Activated T-cell treated with anti-CD3 and anti-CD28 coated beads, Interleukin-2, amount 50 U/mL, for 72 hours (primary cell): Measurements from ENCODE around the gene CUL9. TPM values are rescaled to one million over a fixed set of nuclear protein-coding genes. Genes with fewer than 3 reads are reported as not detected.

ENCODE experiments used
- ATAC-seq, 2 donors: fragments of 150-1000 bp; cut with Tn5 transposase; replicated peaks in 1 of 2; 2 replicates each; pipeline ENCODE4 v1.10.0; 2021; ENCODE audit warnings: moderate library complexity in 2 of 2, mild to moderate bottlenecking in 1 of 2
- DNase-seq, 2 donors: peaks; one replicate each; pipeline ENCODE4 v3.0.0; 2021 to 2022; ENCODE audit warnings: mixed read lengths in 1 of 2
- H3K27ac Mint-ChIP-seq: one replicate; pipeline ENCODE4 v1.8.0; 2022; ENCODE audit warnings: mild to moderate bottlenecking, moderate library complexity, mixed read lengths
- H3K27me3 Mint-ChIP-seq: one replicate; pipeline ENCODE4 v1.8.0; 2022; ENCODE audit warnings: low read depth, mixed read lengths
- H3K36me3 Mint-ChIP-seq, 2 donors: one replicate each; pipeline ENCODE4 v1.8.0; 2022; ENCODE audit warnings: mixed read lengths in 2 of 2, mild to moderate bottlenecking in 1 of 2; ENCODE audit not compliant: insufficient read depth in 2 of 2
- H3K4me1 Mint-ChIP-seq: one replicate; pipeline ENCODE4 v1.8.0; 2022; ENCODE audit warnings: low read depth, mixed read lengths
- H3K4me3 Mint-ChIP-seq, 2 donors: one replicate each; pipeline ENCODE4 v1.8.0; 2022; ENCODE audit warnings: mild to moderate bottlenecking in 2 of 2, mixed read lengths in 2 of 2, moderate library complexity in 2 of 2
- H3K9me3 Mint-ChIP-seq, 2 donors: one replicate each; pipeline ENCODE4 v1.8.0; 2022; ENCODE audit warnings: mixed read lengths in 2 of 2
- total RNA-seq, 2 donors: library from RNA; stranded (reverse); gene quantifications; one replicate each; pipeline ENCODE4 v1.2.3, GENCODE V29; 2022

CUL9 gene
- total RNA-seq, 2 donors from 2014 or later = 60.7 to 62.0 TPM

DNA sequence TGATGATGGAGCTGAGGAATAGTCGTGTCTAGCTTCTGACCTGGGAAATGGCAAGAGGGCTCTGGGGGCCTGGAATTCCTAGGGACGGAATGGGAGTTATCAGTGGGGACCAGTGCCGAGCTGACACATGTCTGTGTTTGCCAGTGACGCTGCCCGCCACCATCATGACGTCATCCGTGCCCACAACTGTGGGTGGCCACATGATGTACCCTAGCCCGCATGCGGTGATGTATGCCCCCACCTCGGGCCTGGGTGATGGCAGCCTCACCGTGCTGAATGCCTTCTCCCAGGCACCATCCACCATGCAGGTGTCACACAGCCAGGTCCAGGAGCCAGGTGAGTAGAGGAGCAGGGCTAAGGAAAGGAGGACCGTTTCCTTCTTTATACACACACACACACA, 3.8 kb upstream of the CUL9 start:
- Mint-ChIP-seq H3K36me3 (peaks cover 6 to 26% of the 10 kb centered on the region in 2 donors), H3K27me3 (no peaks in the 10 kb centered on the region), H3K9me3 (no peaks in the 10 kb centered on the region), H3K4me1 (peaks cover 48% of the 10 kb centered on the region), H3K27ac (no peak overlapping the region), H3K4me3 (no peak overlapping the region)
- no peak for DNase-seq
- no peak for ATAC-seq

DNA sequence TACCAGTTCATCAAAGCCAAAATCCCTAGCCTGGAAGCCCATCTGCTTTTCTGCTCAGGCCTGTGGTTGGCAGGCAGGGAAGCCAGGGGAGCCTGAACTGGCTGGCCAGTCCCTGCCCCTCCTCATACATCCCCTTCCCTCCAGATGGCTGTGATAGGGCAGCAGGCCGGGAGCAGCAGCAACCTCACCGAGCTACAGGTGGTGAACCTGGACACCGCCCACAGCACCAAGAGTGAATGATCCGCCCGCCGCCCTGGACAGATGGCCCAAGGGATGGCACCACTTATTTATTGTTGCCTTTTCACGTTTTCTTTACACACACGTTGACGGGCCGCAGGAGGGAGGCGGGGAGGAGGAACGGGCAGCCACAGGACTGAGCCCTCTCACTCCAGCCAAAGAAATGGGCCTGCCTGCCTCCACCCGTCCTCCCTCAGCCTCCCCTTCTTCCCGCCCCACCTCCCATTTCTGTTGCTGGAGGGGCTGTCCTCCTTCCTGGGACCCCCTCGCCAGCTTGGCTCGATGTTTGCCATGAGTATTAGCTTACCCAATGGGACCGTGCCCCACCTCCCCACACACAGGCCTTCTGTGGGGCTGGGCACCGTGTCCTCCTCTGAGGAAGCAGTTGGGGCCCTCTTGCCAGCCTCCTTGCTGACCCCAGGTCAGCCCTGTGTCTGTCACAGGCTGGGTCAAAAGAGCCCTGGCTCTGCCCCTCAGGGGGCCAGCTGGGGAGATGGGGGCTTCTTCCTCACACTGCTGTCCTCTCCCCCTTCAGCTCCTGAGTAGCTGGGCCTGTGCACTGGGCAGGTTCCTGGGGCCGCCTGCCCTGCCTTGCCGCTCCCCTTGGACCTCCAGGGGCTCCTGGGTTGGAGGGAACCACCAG, 2.8 kb upstream of the CUL9 start:
- Mint-ChIP-seq H3K9me3 (no peaks in the 10 kb centered on the region), H3K4me3 (no peak overlapping the region)

DNA sequence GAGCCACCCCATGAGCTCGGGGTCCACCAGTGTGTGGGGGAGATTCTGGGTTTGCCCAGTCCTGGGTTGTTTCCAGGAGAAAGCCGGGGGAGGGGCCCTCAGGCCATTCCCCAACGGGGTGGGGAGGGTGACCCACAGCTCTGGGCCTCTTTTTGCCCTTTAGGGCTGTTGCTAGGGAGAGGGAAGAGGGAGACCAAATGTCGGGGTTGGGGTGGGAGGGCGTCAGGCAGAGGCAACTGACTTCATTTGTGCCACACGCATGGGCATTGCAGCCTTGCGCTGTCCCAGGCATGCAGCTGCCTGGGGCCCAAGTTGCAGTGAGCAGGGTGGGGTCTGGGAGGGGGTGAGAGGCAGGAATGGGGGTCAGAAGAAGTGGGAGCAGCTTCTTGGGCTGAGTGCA, 1.9 kb upstream of the CUL9 start:
- DNase-seq (no peak), ATAC-seq (no peak)
- no peak overlapping the region for H3K27ac Mint-ChIP-seq
- H3K9me3 Mint-ChIP-seq = no peaks in the 10 kb centered on the region
- no peak overlapping the region for H3K4me3 Mint-ChIP-seq
- peaks cover 51% of the 10 kb centered on the region for H3K4me1 Mint-ChIP-seq
- no peaks in the 10 kb centered on the region for H3K27me3 Mint-ChIP-seq
- peaks cover 6 to 28% of the 10 kb centered on the region in 2 donors for H3K36me3 Mint-ChIP-seq

More for the DNA sequence above, 2.8 kb upstream of the CUL9 start:
- peaks cover 49% of the 10 kb centered on the region for H3K4me1 Mint-ChIP-seq
- DNase-seq (no peak), ATAC-seq (no peak)
- no peak overlapping the region for H3K27ac Mint-ChIP-seq
- no peaks in the 10 kb centered on the region for H3K27me3 Mint-ChIP-seq
- peaks cover 6 to 28% of the 10 kb centered on the region in 2 donors for H3K36me3 Mint-ChIP-seq

DNA sequence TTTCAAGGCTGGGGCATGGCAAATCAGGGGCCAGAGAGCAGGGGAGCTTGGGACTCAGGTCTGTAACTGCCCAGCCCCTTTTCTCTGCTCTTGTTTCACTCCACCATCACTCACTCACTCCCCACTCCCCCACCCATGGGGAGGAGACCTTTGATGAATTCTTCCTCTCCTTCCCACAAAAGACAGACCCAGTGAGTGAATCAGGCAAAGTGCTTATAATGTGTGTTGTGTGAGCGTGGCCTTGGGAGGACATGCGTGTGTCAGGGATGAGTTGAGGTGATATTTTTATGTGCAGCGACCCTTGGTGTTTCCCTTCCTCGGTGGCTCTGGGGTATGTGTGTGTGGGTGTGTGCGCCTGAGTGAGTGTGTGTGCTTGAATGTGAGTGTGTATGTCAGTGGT, 1.0 kb upstream of the CUL9 start:
- DNase-seq (no peak), ATAC-seq (no peak)
- H3K4me3 Mint-ChIP-seq = peak overlapping the region; percentile 96 to 98
- H3K27ac Mint-ChIP-seq = peak overlapping the region; percentile 6
- no peaks in the 10 kb centered on the region for H3K27me3 Mint-ChIP-seq
- H3K9me3 Mint-ChIP-seq = no peaks in the 10 kb centered on the region
- peaks cover 6 to 25% of the 10 kb centered on the region in 2 donors for H3K36me3 Mint-ChIP-seq
- peaks cover 48% of the 10 kb centered on the region for H3K4me1 Mint-ChIP-seq

DNA sequence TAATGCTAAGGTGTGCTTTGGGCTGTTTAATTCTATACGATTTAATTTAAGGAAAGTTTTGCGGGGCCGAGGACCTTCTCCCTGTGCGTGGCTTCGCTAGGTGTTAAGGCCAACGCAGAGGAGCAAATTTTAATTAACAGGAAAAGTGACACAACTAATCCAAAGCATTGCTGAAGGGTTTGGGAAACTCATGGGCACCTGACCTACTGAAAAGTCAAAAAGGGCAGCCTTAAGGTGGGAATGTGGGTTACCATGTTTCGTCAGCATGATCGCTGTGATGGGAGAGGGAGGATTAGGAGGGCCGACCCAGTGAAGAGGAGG, 415 bp upstream of the CUL9 start:
- H3K9me3 Mint-ChIP-seq = no peaks in the 10 kb centered on the region
- H3K4me1 Mint-ChIP-seq = peaks cover 48% of the 10 kb centered on the region
- DNase-seq (no peak), ATAC-seq (no peak)
- H3K27ac Mint-ChIP-seq = peak overlapping the region; percentile 6
- H3K36me3 Mint-ChIP-seq = peaks cover 4 to 25% of the 10 kb centered on the region in 2 donors
- H3K4me3 Mint-ChIP-seq = peak overlapping the region; percentile 96 to 98
- no peaks in the 10 kb centered on the region for H3K27me3 Mint-ChIP-seq

DNA sequence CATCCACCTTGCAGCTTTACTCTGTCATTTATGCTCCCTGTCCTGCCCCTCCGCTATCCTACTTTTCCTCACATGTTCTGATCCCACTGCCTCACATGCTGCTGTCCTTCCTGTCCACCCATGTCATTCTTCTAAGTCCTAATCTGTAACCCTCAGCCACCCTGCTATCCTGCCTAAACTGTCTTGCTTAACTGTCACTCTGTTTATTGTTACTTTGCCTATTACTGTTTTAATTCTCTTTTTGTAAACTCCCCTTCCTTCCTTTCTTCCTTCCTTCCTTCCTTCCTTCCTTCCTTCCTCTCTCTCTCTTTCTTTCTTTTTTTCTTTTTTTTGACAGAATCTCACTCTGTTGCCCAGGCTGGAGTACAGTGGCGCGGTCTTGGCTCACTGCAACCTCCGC, 1.4 kb downstream of the CUL9 start:
- Mint-ChIP-seq H3K27ac (peak overlapping the region; percentile 90), H3K4me3 (peak overlapping the region; percentile 96 to 98), H3K9me3 (no peaks in the 10 kb centered on the region), H3K4me1 (peaks cover 48% of the 10 kb centered on the region), H3K36me3 (peaks cover 4 to 17% of the 10 kb centered on the region in 2 donors), H3K27me3 (no peaks in the 10 kb centered on the region)
- DNase-seq = no peak
- no peak for ATAC-seq

DNA sequence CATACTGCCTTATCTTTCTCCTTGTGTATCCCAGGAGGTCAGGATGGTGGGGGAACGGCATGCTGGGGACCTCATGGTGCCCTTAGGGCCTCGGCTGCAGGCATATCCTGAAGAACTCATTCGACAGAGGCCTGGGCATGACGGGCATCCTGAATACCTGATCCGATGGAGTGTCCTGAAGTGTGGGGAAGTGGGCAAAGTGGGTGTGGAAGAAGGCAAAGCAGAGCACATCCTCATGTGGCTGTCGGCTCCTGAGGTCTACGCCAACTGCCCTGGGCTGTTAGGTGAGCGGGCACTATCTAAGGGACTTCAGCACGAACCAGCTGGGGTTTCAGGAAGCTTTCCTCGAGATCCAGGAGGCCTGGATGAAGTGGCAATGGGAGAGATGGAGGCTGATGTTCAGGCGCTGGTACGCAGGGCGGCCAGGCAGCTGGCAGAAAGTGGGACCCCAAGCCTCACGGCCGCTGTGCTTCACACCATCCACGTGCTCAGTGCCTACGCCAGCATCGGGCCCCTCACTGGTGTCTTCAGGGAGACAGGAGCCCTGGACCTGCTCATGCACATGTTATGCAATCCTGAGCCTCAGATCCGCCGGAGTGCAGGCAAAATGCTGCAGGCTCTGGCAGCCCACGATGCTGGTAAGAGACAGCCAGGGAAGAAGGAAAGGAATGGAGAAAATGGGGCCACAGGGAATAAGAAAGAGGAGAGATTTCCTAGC, 2.4 kb downstream of the CUL9 start:
- Mint-ChIP-seq H3K27ac (peak overlapping the region; percentile 35), H3K36me3 (peaks cover 4 to 14% of the 10 kb centered on the region in 2 donors), H3K27me3 (no peaks in the 10 kb centered on the region), H3K4me3 (peak overlapping the region; percentile 21 to 98), H3K9me3 (no peaks in the 10 kb centered on the region), H3K4me1 (peaks cover 48% of the 10 kb centered on the region)
- ATAC-seq (no peak), DNase-seq (no peak)

DNA sequence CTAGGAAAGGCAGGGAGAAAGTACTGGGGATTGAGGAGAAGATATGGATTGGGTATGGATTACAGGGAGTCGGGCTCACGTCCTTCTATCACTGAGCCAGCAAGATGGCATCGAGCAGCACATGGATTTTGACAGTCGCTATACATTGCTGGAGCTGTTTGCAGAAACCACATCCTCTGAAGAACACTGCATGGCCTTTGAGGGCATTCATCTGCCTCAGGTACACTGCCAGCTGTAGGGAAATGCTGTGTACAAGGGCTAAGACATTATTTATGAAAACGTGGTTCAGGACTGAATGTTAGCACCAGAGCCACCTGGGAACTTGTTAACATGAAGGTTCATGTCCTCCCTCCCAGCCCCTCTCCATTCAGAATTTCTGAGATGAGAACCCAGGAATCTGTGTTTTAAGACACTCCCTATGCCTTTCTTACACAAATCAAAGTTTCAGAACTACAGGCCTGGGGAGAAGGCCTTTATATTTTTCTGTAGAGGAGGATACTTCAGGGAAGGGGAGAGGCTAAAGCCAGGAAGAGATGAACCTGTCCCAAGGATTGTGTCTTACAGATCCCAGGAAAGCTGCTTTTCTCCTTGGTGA, 3.5 kb downstream of the CUL9 start:
- H3K4me1 Mint-ChIP-seq = peaks cover 48% of the 10 kb centered on the region
- DNase-seq (no peak), ATAC-seq (no peak)
- H3K9me3 Mint-ChIP-seq = no peaks in the 10 kb centered on the region
- peak overlapping the region; percentile 41 for H3K27ac Mint-ChIP-seq
- H3K4me3 Mint-ChIP-seq = peak overlapping the region; percentile 5 to 10
- H3K36me3 Mint-ChIP-seq = peaks cover 4 to 14% of the 10 kb centered on the region in 2 donors
- no peaks in the 10 kb centered on the region for H3K27me3 Mint-ChIP-seq

DNA sequence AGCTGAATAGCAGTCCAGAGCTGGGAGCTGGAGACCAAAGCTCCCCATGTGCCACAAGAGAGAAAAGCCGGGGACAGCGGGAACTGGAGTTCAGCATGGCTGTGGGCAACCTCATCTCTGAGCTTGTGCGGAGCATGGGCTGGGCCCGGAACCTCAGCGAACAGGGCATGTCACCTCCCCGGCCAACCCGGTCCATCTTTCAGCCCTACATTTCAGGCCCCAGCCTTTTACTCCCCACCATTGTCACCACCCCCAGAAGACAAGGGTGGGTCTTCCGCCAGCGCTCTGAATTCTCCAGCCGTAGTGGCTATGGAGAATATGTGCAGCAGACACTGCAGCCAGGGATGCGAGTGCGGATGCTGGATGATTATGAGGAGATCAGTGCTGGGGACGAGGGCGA, 4.0 kb downstream of the CUL9 start:
- no peaks in the 10 kb centered on the region for H3K27me3 Mint-ChIP-seq
- H3K36me3 Mint-ChIP-seq = peaks cover 4 to 14% of the 10 kb centered on the region in 2 donors
- no peak overlapping the region for H3K27ac Mint-ChIP-seq
- H3K4me3 Mint-ChIP-seq = no peak overlapping the region
- H3K9me3 Mint-ChIP-seq = no peaks in the 10 kb centered on the region
- H3K4me1 Mint-ChIP-seq = peaks cover 45% of the 10 kb centered on the region
- ATAC-seq (no peak), DNase-seq (no peak)

DNA sequence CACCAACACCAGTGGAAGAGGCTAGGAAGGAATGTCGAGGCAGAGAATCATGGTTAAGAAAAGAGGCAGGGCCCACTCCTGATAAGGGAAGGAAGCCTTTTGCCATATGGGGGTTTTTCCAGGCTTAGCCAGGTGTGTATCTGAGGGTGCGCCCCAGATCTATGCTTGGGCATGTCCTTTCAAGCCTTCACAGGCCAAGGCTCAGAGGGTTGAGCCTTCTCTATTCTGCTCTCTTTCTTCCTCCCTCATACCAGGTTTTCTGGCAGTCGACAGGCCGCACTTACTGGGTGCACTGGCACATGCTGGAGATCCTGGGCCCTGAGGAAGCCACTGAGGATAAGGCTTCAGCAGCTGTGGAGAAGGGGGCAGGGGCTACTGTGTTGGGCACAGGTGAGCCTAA, 4.7 kb downstream of the CUL9 start:
- no peak overlapping the region for H3K27ac Mint-ChIP-seq
- no peaks in the 10 kb centered on the region for H3K27me3 Mint-ChIP-seq
- H3K9me3 Mint-ChIP-seq = no peaks in the 10 kb centered on the region
- H3K4me1 Mint-ChIP-seq = peaks cover 39% of the 10 kb centered on the region
- peaks cover 5 to 14% of the 10 kb centered on the region in 2 donors for H3K36me3 Mint-ChIP-seq
- no peak overlapping the region for H3K4me3 Mint-ChIP-seq
- DNase-seq (no peak), ATAC-seq (no peak)

DNA sequence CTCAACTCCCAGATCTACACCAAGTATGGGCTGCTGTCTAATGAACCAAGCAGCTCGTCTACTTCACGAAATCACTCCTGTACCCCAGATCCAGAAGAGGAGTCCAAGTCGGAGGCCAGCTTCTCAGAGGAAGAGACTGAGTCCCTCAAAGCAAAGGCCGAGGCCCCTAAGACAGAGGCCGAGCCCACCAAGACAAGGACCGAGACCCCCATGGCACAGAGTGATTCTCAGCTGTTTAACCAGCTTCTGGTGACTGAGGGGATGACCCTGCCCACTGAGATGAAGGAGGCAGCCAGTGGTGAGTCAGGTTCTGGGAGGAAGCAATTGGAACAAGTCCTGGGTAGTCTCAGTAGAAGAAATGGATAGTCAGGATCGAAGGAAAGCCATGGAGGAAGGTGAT, 5.8 kb downstream of the CUL9 start:
- DNase-seq (no peak), ATAC-seq (no peak)
- no peak overlapping the region for H3K27ac Mint-ChIP-seq
- H3K4me1 Mint-ChIP-seq = peaks cover 33% of the 10 kb centered on the region
- no peaks in the 10 kb centered on the region for H3K27me3 Mint-ChIP-seq
- no peak overlapping the region for H3K4me3 Mint-ChIP-seq
- no peaks in the 10 kb centered on the region for H3K9me3 Mint-ChIP-seq
- peaks cover 2 to 12% of the 10 kb centered on the region in 2 donors for H3K36me3 Mint-ChIP-seq

DNA sequence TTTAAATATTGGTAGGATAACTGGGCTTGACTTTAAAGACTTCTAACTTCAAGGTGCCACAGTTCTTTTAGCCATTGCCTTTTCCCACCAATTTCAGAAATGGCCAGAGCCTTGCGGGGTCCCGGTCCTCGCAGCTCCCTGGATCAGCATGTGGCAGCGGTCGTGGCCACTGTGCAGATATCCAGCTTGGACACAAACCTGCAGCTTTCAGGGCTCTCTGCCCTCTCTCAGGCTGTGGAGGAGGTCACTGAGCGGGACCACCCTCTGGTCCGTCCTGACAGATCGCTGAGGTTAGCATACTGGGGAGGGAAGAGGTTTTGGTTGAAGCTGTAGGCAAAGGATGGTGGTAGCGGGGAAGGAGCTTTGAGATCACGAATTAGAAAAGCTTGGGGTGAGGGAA, 6.4 kb downstream of the CUL9 start:
- DNase-seq (no peak), ATAC-seq (no peak)
- H3K27ac Mint-ChIP-seq = no peak overlapping the region
- no peaks in the 10 kb centered on the region for H3K27me3 Mint-ChIP-seq
- H3K36me3 Mint-ChIP-seq = peaks cover 2 to 12% of the 10 kb centered on the region in 2 donors
- peaks cover 27% of the 10 kb centered on the region for H3K4me1 Mint-ChIP-seq
- no peak overlapping the region for H3K4me3 Mint-ChIP-seq
- no peaks in the 10 kb centered on the region for H3K9me3 Mint-ChIP-seq

DNA sequence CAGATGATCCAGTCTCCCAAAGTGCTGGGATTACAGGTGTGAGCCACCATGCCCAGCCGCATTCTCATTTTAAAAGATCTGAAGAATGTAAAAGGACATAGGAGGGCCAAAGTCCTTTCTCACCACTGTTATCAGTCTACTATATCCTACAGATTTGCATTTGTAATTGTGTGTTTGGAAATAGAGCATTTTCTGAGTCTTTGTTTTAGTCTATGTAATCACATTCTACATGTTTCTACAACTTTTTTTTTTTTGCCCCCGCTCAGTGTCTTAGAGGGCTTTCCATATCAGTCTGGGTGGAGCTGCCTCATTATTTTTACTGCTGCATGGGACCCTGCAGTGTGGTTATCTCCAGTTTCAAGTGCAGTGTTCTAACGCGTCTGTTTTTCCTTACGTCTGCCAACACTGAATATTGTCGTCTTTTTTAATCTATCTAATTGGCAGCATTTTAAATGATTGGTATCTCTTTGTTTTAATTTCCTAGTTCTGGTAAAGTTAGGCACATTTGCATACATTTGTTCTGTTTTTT, 7.8 kb downstream of the CUL9 start:
- ATAC-seq (no peak), DNase-seq (no peak)
- no peaks in the 10 kb centered on the region for H3K9me3 Mint-ChIP-seq
- H3K4me1 Mint-ChIP-seq = peaks cover 13% of the 10 kb centered on the region
- peaks cover 2 to 11% of the 10 kb centered on the region in 2 donors for H3K36me3 Mint-ChIP-seq
- no peaks in the 10 kb centered on the region for H3K27me3 Mint-ChIP-seq
- no peak overlapping the region for H3K4me3 Mint-ChIP-seq
- H3K27ac Mint-ChIP-seq = no peak overlapping the region
